ENCODE measurements around the gene VARS2. TPM values are rescaled to one million over a fixed set of nuclear protein-coding genes. Genes with fewer than 3 reads are reported as not detected.
"Not testable (repeated sequence)": the region's sequence is repeated elsewhere in the genome, so short reads cannot be mapped to it uniquely, and the experiment has no call there.

Gene VARS2
- total RNA-seq, 2 donors from 2014 or later, result 50.5 to 64.4 TPM

DNA sequence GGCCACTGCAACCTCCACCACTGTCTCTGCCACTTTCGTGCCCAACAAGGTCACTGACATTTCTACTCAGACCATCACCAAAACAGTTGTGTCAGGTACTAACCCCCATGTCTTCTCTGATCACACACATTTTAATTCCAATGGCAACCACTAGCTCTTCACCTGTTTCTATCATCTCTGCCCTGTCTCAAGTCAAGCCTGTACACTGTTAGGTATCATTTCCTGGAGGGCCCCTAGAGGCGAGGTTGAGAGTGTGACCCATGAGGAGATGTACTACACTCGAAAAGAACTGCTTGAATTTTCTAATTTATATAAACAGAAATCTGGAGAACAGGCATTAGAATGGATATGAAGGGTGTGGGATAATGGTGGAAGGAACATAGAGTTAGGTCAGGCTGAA lies 52.1 kb downstream of the VARS2 start:
- Mint-ChIP-seq H3K9me3 (no peaks in the 10 kb centered on the region), H3K4me1 (peaks cover 23% of the 10 kb centered on the region), H3K27ac (peak overlapping the region; percentile 20), H3K36me3 (ENCODE audit: low read depth) (no peaks in the 10 kb centered on the region), H3K4me3 (no peak overlapping the region), H3K27me3 (peaks cover 22% of the 10 kb centered on the region)
- ATAC-seq (replicated peaks), result no peak

DNA sequence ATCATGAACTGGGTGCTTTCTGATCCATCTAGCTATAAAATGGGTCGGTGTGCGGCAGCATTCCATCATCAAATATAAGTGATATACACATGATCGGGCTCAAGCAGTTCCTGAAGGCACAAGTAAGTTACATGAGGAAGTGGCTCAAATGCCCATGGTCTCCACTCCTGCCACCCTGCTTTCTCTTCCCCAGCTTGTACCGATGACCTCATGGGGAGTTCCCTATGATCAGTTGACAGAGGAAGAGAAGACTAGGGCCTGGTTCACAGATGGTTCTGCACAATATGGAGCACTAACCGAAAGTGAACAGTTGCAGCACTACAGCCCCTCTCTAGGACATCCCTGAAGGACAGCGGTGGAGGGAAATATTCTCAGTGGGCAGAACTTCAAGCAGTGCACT lies 55.1 kb downstream of the VARS2 start:
- H3K4me3 Mint-ChIP-seq; H3K36me3 Mint-ChIP-seq (ENCODE audit: low read depth); H3K27ac Mint-ChIP-seq; H3K9me3 Mint-ChIP-seq; ATAC-seq (replicated peaks): not testable (repeated sequence)
- Mint-ChIP-seq H3K27me3 (peaks cover 30% of the 10 kb centered on the region), H3K4me1 (peaks cover 15% of the 10 kb centered on the region)

DNA sequence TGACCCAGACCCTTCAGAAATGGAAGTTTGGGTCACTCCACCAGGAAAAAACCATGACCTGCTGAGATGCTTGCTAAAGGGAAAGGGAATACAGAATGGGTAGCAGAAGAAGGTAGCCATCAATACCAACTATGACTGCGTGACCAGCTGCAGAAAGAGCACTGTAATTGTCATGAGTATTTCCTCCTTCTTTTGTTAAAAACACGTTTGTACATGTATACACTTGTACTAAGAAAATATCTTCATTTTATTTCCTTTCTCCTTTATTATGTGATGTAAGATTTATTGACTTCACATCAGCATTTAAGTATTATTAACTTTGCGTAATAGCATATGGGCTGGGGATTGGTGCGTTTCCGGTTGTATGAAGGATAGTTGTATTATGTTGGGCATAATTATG lies 56.9 kb downstream of the VARS2 start:
- H3K9me3 Mint-ChIP-seq, result no peaks in the 10 kb centered on the region
- no peak for ATAC-seq (replicated peaks)
- no peak overlapping the region for H3K27ac Mint-ChIP-seq
- H3K4me3 Mint-ChIP-seq, result no peak overlapping the region
- H3K27me3 Mint-ChIP-seq, result peaks cover 15% of the 10 kb centered on the region
- H3K36me3 Mint-ChIP-seq (ENCODE audit: low read depth), result no peaks in the 10 kb centered on the region
- no peaks in the 10 kb centered on the region for H3K4me1 Mint-ChIP-seq

DNA sequence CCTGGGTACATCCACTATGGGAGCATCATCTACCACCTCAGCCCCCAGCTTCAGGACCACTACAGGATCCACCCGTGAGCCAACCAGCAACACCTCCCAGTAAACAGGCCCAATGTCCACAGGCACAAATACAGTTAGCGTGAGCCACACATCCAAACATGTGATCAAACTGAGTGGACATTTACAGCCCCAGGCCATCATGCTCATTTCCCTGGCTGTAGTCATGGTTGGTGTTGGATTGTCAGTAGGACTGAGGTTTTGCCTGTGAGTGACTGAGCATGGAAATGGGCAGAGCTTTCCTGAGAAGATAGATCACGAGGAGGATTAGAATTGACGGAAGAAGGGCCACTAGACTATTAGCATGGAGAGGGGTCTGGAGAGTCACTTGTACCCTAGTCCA lies 58.8 kb downstream of the VARS2 start:
- H3K4me3 Mint-ChIP-seq, result no peak overlapping the region
- no peak for ATAC-seq (replicated peaks)

DNA sequence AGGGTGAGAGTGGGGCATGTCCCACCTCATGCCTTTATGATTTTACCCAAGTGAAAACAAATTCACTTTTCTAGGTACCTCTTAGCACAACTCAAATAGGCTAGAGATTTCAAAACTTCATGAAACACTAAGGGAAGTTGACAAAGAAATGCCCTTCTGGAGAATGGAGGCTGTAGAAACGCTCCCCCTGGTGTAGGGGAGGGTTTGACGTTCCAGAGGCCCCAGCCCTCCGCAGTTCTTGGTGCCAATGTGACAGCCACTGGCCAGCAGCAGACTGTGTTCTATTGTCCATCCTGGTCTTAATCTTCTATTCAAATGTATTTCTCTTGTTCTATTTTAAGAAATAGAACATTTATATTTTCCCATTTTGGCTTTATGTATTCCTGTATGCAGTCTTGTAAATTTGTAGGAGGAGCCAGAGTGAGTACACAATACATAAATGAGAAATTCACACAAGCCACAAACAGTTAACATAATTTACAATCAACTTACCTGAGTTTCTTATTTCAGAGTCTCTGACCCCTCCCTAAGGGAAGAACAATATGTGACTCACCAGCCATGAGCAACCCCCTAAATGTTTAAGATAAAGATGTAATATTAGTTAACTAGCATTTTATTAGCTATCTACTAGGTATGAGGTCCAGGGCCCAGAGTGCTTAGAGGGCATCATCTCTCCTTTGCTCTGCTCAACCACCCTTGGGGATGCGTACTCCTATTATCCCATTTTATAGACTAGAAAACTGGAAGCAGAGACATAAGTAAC lies 60.6 kb downstream of the VARS2 start:
- Mint-ChIP-seq H3K27ac (no peak overlapping the region), H3K4me3 (no peak overlapping the region), H3K9me3 (no peaks in the 10 kb centered on the region), H3K27me3 (peaks cover 27% of the 10 kb centered on the region), H3K36me3 (ENCODE audit: low read depth) (no peaks in the 10 kb centered on the region), H3K4me1 (no peaks in the 10 kb centered on the region)
- ATAC-seq (replicated peaks), result no peak

More for the DNA sequence above, 58.8 kb downstream of the VARS2 start:
- Mint-ChIP-seq H3K27me3 (peaks cover 15% of the 10 kb centered on the region), H3K4me1 (no peaks in the 10 kb centered on the region), H3K36me3 (ENCODE audit: low read depth) (no peaks in the 10 kb centered on the region), H3K9me3 (no peaks in the 10 kb centered on the region), H3K27ac (no peak overlapping the region)

Other genes with a start within 250 kb of the VARS2 start
- gene DHX16, start 241.2 kb upstream of the VARS2 start, total RNA-seq, result 10 to 100 TPM; 27.4 to 40.0 TPM
- gene PPP1R18, start 227.6 kb upstream of the VARS2 start, total RNA-seq, result 100 to 1,000 TPM; 190 to 238 TPM
- 10 to 100 TPM; 26.0 to 36.9 TPM for gene NRM, start 223.3 kb upstream of the VARS2 start, total RNA-seq
- 10 to 100 TPM; 57.4 to 82.1 TPM for gene MDC1, start 197.0 kb upstream of the VARS2 start, total RNA-seq
- 1,000 to 10,000 TPM; 1,139 to 1,437 TPM for gene TUBB, start 193.9 kb upstream of the VARS2 start, total RNA-seq
- gene FLOT1, start 171.6 kb upstream of the VARS2 start, total RNA-seq, result 100 to 1,000 TPM; 152 to 161 TPM
- 100 to 1,000 TPM in 1 of 2 donors, 10 to 100 TPM in 1; 55.6 to 617 TPM for gene IER3, start 169.7 kb upstream of the VARS2 start, total RNA-seq
- gene DDR1, start 29.7 kb upstream of the VARS2 start, total RNA-seq, result 10 to 100 TPM in 1 of 2 donors, 1 to 10 TPM in 1; 3.0 to 19.5 TPM
- gene GTF2H4, start 6.0 kb upstream of the VARS2 start, total RNA-seq, result 10 to 100 TPM; 34.3 to 39.9 TPM
- not detected for gene SFTA2, start 17.9 kb downstream of the VARS2 start, total RNA-seq
- gene MUCL3, start 26.7 kb downstream of the VARS2 start, total RNA-seq, result not detected
- not detected for gene MUC21, start 69.5 kb downstream of the VARS2 start, total RNA-seq
- not detected for gene MUC22, start 96.2 kb downstream of the VARS2 start, total RNA-seq
- gene C6orf15, start 198.3 kb downstream of the VARS2 start, total RNA-seq, result not detected
- gene PSORS1C1, start 200.6 kb downstream of the VARS2 start, total RNA-seq, result not detected
- not detected for gene CDSN, start 206.2 kb downstream of the VARS2 start, total RNA-seq
- gene PSORS1C2, start 224.8 kb downstream of the VARS2 start, total RNA-seq, result not detected
- gene CCHCR1, start 243.6 kb downstream of the VARS2 start, total RNA-seq, result 10 to 100 TPM; 52.4 to 85.5 TPM
- 100 to 1,000 TPM in 1 of 2 donors, 10 to 100 TPM in 1; 91.1 to 125 TPM for gene TCF19, start 244.4 kb downstream of the VARS2 start, total RNA-seq

Data from activated T-helper 17 cell treated with anti-CD3 and anti-CD28 coated beads, Interleukin-2, amount 50 U/mL, for 72 hours (primary cell).